Ovary (tissue), 9 donors: ENCODE measurements around the gene CDC42BPA. TPM values are rescaled to one million over a fixed set of nuclear protein-coding genes. Genes with fewer than 3 reads are reported as not detected.

Experiments
- DNase-seq, 5 donors: peaks; one replicate each; pipeline ENCODE4 v3.0.0-alpha.2; 2019 to 2020
- H3K27ac ChIP-seq, 2 donors: fragments of 200-600 bp; one replicate each; pipeline versions ENCODE4 v1.5.1 to v1.8.0; 2019 to 2022
- H3K27me3 ChIP-seq: fragments of 200-600 bp; one replicate; pipeline ENCODE4 v1.8.0; 2022
- H3K36me3 ChIP-seq: fragments of 200-600 bp; sonication (generic); one replicate; pipeline ENCODE4 v1.5.1; 2019
- H3K4me1 ChIP-seq: one replicate; pipeline ENCODE4 v1.8.1; 2013; ENCODE audit warnings: mild to moderate bottlenecking, moderate library complexity; ENCODE audit not compliant: insufficient read depth
- H3K4me3 ChIP-seq: fragments of 200-600 bp; sonication (generic); one replicate; pipeline ENCODE4 v1.5.1; 2017
- H3K9me3 ChIP-seq, 2 donors: fragments of 200-600 bp in 1 of 2; sonication (generic) in 1 of 2; one replicate each; pipeline versions ENCODE4 v1.5.1 to v1.8.1; 2013 to 2019; ENCODE audit warnings: mild to moderate bottlenecking in 1 of 2, moderate library complexity in 1 of 2
- EP300 ChIP-seq: sonication (generic); formaldehyde crosslinking; IDR thresholded peaks from one replicate; pipeline ENCODE4 v1.6.1; 2017; ENCODE audit warnings: antibody characterized with exemption
- POLR2A ChIP-seq: fragments of 450-650 bp; IDR thresholded peaks from one replicate; pipeline ENCODE4 v1.6.1; 2017; ENCODE audit warnings: antibody characterized with exemption, mild to moderate bottlenecking, moderate library complexity
- WGBS, 3 donors: extraction: QIAGEN DNeasy Blood & Tissue Kit in 1 of 3; methylation state at CpG; one replicate each; pipeline versions ENCODE4 v1.1.5 to v1.1.7; 2013 to 2017; 5-methylcytosine and 5-hydroxymethylcytosine counted together
- intact Hi-C, 4 donors: fragments of 100-400 bp; cut with DNase I; formaldehyde crosslinking; loops; one replicate each; pipeline versions ENCODE4 v1.11.0 to v1.15.1; 2022 to 2023
- polyA plus RNA-seq, 2 donors: library from polyadenylated mRNA; stranded (reverse); fragments of 200-250 nt in 1 of 2; fragments of 350-450 nt in 1 of 2; fragmentation: Illumina TruSeq in 1 of 2; extraction: RNeasy Lipid Tissue Mini Kit (QIAGEN cat#74804) in 1 of 2; gene quantifications; one replicate each; pipeline ENCODE4 v1.2.3, GENCODE V29; 2013 to 2014
- total RNA-seq, 7 donors: library from RNA; depleted of rRNA in 2 of 7; stranded (reverse); fragments of >200 nt in 2 of 7; fragmentation: NEBNext Ultra II Directional in 3 of 7; extraction: Animal tissue kit (Norgen Biotek cat#: 25700) in 3 of 7; gene quantifications; one replicate each; pipeline versions ENCODE4 v1.1.0 to v1.2.4, GENCODE V29; 2016 to 2023
- TF ChIP-seq, protein P1 (sequence below), 3 donors: fragments of 450-650 bp in 2 of 3; fragments of 200-600 bp in 1 of 3; IDR thresholded peaks; one replicate each; pipeline versions ENCODE4 v1.5.1 to v1.8.0; 2016 to 2022; ENCODE audit warnings: antibody characterized with exemption in 3 of 3, mild to moderate bottlenecking in 1 of 3
- donor health status: DM: no; HTN: no; CAD: no; lungs with moderate emphysema.
- donor health status: DM: no; HTN: no; CAD: no.
- donor health status: Bipolar disorder and iron deficiency.
- donor health status: DM: yes; HTN: yes; CAD: no.
- donor health status: DM: no; HTN: no; CAD: no.
- donor health status: DM: yes; HTN: yes; CAD: no.

Gene CDC42BPA
- total and polyA plus RNA-seq, 9 donors: 11.1 to 56.2 (median 40.2) TPM

DNA sequence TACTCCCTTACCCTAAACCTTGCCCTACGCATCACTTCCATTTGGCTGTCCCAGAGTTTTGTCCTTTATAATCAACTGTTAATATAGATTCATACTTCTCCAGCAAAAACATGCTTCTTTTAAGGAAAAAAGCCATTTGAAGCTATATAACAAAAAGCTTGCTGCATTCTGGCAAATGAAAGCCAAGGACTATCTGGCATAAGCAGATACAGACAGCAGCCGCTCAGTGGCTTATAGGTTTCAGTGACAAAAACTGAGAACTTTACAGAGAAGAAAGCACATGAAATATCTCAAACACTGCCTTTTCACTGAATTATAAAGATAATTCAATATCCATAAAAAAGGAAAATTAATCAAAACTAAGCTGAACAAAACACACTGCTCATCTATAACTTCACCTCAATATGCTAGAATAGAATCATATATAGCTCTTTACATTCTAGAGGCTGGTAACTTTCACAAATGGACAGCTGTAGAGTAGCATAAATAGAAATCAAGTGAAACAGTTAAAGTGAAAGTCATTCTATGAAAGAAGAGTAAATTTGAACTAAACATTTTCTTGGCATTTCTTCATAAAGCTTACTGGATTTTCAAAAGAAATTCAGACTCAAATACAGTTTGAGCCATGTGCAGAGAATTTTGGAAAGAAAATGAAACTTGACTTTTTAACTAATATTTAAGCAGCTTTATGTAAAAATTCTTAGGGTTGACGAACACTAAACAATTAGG, 19.6 kb downstream of the CDC42BPA start:
- intact Hi-C loops: no loop called here
- Histone ChIP-seq H3K4me1 (no peaks in the 10 kb centered on the region), H3K27me3 (no peaks in the 10 kb centered on the region), H3K4me3 (no peak overlapping the region), H3K36me3 (no peaks in the 10 kb centered on the region), H3K27ac (no peak overlapping the region), H3K9me3 (no peaks in the 10 kb centered on the region)
- no peak for DNase-seq
- 38 to 49% (median 49%) methylated on average over 3 of the region's 3 CpGs for WGBS, 3 donors
- TF ChIP-seq POLR2A (no peak), EP300 (no peak)
- TF ChIP-seq, protein P1, sequence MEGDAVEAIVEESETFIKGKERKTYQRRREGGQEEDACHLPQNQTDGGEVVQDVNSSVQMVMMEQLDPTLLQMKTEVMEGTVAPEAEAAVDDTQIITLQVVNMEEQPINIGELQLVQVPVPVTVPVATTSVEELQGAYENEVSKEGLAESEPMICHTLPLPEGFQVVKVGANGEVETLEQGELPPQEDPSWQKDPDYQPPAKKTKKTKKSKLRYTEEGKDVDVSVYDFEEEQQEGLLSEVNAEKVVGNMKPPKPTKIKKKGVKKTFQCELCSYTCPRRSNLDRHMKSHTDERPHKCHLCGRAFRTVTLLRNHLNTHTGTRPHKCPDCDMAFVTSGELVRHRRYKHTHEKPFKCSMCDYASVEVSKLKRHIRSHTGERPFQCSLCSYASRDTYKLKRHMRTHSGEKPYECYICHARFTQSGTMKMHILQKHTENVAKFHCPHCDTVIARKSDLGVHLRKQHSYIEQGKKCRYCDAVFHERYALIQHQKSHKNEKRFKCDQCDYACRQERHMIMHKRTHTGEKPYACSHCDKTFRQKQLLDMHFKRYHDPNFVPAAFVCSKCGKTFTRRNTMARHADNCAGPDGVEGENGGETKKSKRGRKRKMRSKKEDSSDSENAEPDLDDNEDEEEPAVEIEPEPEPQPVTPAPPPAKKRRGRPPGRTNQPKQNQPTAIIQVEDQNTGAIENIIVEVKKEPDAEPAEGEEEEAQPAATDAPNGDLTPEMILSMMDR (IDR thresholded peaks at IDR 0.05): no peak

DNA sequence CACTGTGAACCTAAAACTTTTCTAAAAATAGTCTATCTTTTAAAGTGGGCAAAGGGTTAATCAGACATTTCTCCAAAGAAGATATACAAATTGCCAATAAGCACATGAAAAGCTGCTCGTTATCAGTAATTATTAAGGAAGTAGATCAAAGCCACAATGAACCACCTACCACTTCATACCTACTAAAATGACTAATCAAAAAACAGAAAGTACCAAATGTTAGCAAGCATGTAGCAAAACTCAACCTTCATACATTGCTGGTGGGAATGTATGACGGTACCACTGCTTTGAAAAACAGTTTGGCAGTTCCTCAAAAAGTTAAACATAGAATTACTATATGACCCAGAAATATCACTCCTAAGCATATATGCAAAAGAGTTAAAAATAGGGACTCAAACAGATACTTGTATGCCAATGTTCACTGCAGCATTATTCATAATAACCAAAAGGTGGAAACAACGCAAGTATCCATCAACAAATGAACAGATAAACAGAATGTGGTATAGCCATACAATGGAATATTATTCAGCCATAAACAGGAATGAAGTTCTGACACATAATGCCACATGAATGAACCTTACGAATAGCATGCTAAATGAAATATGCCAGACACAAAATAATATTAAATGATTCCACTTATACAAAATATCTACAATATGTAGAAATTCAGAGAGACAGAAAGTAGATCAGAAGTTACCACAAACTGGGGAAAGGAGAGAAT, 21.1 kb downstream of the CDC42BPA start:
- intact Hi-C loops: no loop called here
- H3K27ac ChIP-seq: no peak overlapping the region
- H3K4me1 ChIP-seq: no peaks in the 10 kb centered on the region
- no peaks in the 10 kb centered on the region for H3K9me3 ChIP-seq
- 96 to 98% (median 96%) methylated on average over 4 of the region's 4 CpGs for WGBS, 3 donors
- DNase-seq: no peak
- no peaks in the 10 kb centered on the region for H3K27me3 ChIP-seq
- no peaks in the 10 kb centered on the region for H3K36me3 ChIP-seq
- TF ChIP-seq, protein P1 (IDR thresholded peaks at IDR 0.05): no peak
- no peak for TF ChIP-seq EP300
- TF ChIP-seq POLR2A: no peak
- H3K4me3 ChIP-seq: no peak overlapping the region

DNA sequence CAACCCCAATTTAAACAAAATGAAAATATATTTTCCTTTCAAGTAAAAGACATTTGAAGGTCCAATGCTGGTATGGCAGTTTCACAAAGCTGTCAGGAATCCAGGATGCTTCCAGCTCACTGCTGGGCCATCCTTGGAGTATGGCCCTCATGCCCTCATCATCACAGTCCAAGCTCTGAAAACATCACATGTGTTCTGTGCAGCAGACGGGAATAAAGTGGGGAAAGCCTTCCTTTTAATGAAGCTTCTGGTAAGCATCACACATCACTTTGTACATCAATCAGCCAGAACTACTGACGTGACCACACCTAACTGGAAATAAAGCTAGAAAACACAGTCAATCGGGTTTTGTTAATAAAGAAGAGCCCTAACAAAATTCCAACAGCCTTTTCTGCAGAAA, 22.7 kb downstream of the CDC42BPA start:
- H3K36me3 ChIP-seq: no peaks in the 10 kb centered on the region
- H3K9me3 ChIP-seq: no peaks in the 10 kb centered on the region
- 82 to 86% (median 85%) methylated on average over 3 of the region's 3 CpGs for WGBS, 3 donors
- TF ChIP-seq EP300 (no peak), POLR2A (no peak)
- TF ChIP-seq, protein P1 (IDR thresholded peaks at IDR 0.05): no peak
- intact Hi-C loops: no loop called here
- no peaks in the 10 kb centered on the region for H3K27me3 ChIP-seq
- H3K4me1 ChIP-seq: no peaks in the 10 kb centered on the region
- no peak overlapping the region for H3K4me3 ChIP-seq
- H3K27ac ChIP-seq: no peak overlapping the region
- no peak for DNase-seq

DNA sequence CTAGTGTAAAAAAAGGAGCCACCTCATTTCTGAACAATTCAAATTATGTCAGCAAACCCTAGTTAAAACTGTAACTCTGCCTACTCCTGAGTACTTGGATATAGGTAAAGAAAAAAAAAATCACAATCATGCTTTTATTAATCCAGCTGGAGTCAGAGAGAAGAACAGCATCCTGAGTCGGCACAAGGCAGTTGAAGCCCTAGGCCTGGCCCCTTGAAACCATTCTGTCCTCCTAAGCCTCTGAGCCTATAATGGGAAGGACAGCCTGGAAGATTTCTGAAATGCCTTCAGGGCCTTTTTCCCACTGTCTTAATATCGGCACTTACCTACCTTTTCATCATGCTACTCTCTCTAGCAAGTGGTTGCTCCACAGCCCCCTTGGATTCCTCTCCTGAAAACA, 32.5 kb downstream of the CDC42BPA start:
- WGBS, 3 donors: 95 to 100% (median 97%) methylated on average over 2 of the region's 2 CpGs
- no peak for DNase-seq
- Histone ChIP-seq H3K27ac (no peak overlapping the region), H3K4me3 (no peak overlapping the region), H3K4me1 (no peaks in the 10 kb centered on the region), H3K36me3 (no peaks in the 10 kb centered on the region), H3K9me3 (no peaks in the 10 kb centered on the region), H3K27me3 (no peaks in the 10 kb centered on the region)
- TF ChIP-seq, protein P1 (IDR thresholded peaks at IDR 0.05): no peak
- TF ChIP-seq POLR2A (no peak), EP300 (no peak)
- intact Hi-C loops: no loop called here
